Type B pancreatic cell (in vitro differentiated cells): ENCODE data around the gene KIFC1. TPM values are rescaled to one million over a fixed set of nuclear protein-coding genes. Genes with fewer than 3 reads are reported as not detected.
A peak's percentile ranks its signal among the peaks of the same experiment; 100 is the strongest.
"Not testable (repeated sequence)": the region's sequence is repeated elsewhere in the genome, so short reads cannot be mapped to it uniquely, and the experiment has no call there.

Source experiments
- DNase-seq: peaks from one replicate; pipeline ENCODE4 v3.0.0; 2021; ENCODE audit warnings: mixed read lengths; ENCODE audit not compliant: unreplicated experiment; ENCODE audit errors: extremely low spot score
- H3K27ac Mint-ChIP-seq: 2 replicates; pipeline ENCODE4 v1.8.0; 2021; ENCODE audit warnings: mild to moderate bottlenecking, mixed read lengths
- H3K27me3 Mint-ChIP-seq: 2 replicates; pipeline ENCODE4 v1.8.0; 2021; ENCODE audit warnings: mixed read lengths
- H3K36me3 Mint-ChIP-seq: 2 replicates; pipeline ENCODE4 v1.8.0; 2021; ENCODE audit warnings: mixed read lengths
- H3K4me1 Mint-ChIP-seq: one replicate; pipeline ENCODE4 v1.8.0; 2021; ENCODE audit warnings: mixed read lengths; ENCODE audit not compliant: unreplicated experiment
- H3K4me3 Mint-ChIP-seq: 2 replicates; pipeline ENCODE4 v1.8.0; 2021; ENCODE audit warnings: mild to moderate bottlenecking, mixed read lengths
- H3K9me3 Mint-ChIP-seq: 2 replicates; pipeline ENCODE4 v1.8.0; 2021; ENCODE audit warnings: mixed read lengths
- CTCF ChIP-seq: fragments of 200-600 bp; sonication (generic); conservative IDR thresholded peaks from 2 replicates; pipeline ENCODE4 v1.5.0; 2021; ENCODE audit warnings: antibody characterized with exemption, mild to moderate bottlenecking
- total RNA-seq: library from RNA; stranded (reverse); gene quantifications from 2 replicates; pipeline ENCODE4 v1.2.1, GENCODE V29; 2021; ENCODE audit warnings: low replicate concordance

Gene KIFC1
- total RNA-seq, 1 donor from 2014 or later, result 67.7 TPM

DNA sequence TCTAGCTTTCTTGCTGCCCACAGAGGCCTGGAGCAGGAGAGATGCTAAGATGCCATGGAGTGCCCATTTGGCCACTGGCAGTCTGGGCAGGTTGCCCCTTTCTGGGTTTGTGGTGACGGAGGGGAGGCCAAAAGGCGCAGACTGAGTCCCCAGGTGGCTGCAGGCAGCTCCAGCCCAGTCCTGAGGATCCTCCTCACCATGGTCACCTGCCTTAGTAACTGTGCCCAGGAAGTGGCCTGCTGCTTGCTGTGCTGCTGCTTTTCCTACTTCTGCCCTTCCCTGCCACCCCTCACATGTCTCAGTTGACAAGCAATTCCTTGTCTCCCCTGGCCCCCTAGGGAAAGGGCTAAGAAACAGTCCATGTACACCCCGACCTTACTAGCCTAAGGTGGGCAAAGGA lies 35.3 kb upstream of the KIFC1 start:
- no peak for TF ChIP-seq CTCF
- Mint-ChIP-seq H3K4me1 (peaks cover 26% of the 10 kb centered on the region), H3K9me3 (no peaks in the 10 kb centered on the region), H3K4me3 (no peak overlapping the region), H3K27me3 (no peaks in the 10 kb centered on the region), H3K27ac (peak overlapping the region; percentile 61), H3K36me3 (no peaks in the 10 kb centered on the region)
- DNase-seq, result no peak

- H3K9me3 Mint-ChIP-seq, result not testable (repeated sequence)
- H3K27ac Mint-ChIP-seq, result peak overlapping the region; percentile 94
Measured at GRCh38 chr6:33357160-33357871, 34.3 kb upstream of the KIFC1 start.

DNA sequence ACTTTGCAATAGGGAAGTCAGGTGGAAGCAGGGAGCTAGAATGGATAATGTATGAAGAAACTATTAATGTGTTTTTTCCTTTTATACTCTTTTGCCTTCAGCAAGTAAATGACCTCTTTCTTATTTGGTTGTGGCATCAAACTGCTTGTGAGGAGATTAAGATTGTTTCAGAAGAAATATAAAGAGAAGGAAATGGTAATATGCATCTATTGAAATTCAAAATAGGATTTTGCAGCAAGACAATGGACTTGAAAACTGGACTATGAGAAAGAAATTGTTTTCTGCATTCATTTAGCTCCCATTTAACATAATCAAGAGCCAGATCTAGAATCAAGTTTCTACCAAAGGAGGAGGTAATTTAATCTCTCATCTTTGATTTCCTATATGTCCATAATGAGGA lies 32.3 kb upstream of the KIFC1 start:
- no peak overlapping the region for H3K4me3 Mint-ChIP-seq
- H3K36me3 Mint-ChIP-seq, result no peaks in the 10 kb centered on the region
- DNase-seq, result no peak
- H3K27ac Mint-ChIP-seq, result no peak overlapping the region
- H3K9me3 Mint-ChIP-seq, result no peaks in the 10 kb centered on the region
- H3K4me1 Mint-ChIP-seq, result peaks cover 25% of the 10 kb centered on the region
- no peaks in the 10 kb centered on the region for H3K27me3 Mint-ChIP-seq
- no peak for TF ChIP-seq CTCF

More at GRCh38 chr6:33357160-33357871, 34.3 kb upstream of the KIFC1 start:
- Mint-ChIP-seq H3K4me1 (peaks cover 26% of the 10 kb centered on the region), H3K4me3 (peak overlapping the region; percentile 49)
- not testable (repeated sequence) for DNase-seq, H3K27me3 Mint-ChIP-seq, H3K36me3 Mint-ChIP-seq

DNA sequence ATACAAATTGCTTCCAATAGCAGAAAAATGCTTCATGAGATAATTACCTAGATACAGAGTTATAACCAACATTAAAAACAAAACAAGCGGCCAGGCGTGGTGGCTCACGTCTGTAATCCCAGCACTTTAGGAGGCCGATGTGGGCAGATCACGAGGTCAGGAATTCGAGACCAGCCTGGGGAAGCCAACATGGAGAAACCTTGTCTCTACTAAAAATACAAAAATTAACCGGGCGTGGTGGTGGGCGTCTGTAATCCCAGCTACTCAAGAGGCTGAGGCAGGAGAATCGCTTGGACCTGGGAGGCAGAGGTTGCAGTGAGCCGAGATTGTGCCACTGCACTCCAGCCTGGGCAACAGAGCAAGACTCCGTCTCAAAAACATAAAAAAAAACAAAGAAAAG lies 28.1 kb upstream of the KIFC1 start:
- H3K4me3 Mint-ChIP-seq, result not testable (repeated sequence)

GRCh38 chr6:33364475-33365205 lies 27.0 kb upstream of the KIFC1 start:
- peak overlapping the region; percentile 71 for H3K4me3 Mint-ChIP-seq
- not testable (repeated sequence) for H3K27me3 Mint-ChIP-seq, H3K9me3 Mint-ChIP-seq, H3K36me3 Mint-ChIP-seq, DNase-seq
- H3K4me1 Mint-ChIP-seq, result peaks cover 10% of the 10 kb centered on the region
- peak overlapping the region; percentile 71 for H3K27ac Mint-ChIP-seq

More for the DNA sequence above, 28.1 kb upstream of the KIFC1 start:
- not testable (repeated sequence) for DNase-seq, H3K36me3 Mint-ChIP-seq, H3K27me3 Mint-ChIP-seq, H3K27ac Mint-ChIP-seq, H3K9me3 Mint-ChIP-seq
- peaks cover 10% of the 10 kb centered on the region for H3K4me1 Mint-ChIP-seq

DNA sequence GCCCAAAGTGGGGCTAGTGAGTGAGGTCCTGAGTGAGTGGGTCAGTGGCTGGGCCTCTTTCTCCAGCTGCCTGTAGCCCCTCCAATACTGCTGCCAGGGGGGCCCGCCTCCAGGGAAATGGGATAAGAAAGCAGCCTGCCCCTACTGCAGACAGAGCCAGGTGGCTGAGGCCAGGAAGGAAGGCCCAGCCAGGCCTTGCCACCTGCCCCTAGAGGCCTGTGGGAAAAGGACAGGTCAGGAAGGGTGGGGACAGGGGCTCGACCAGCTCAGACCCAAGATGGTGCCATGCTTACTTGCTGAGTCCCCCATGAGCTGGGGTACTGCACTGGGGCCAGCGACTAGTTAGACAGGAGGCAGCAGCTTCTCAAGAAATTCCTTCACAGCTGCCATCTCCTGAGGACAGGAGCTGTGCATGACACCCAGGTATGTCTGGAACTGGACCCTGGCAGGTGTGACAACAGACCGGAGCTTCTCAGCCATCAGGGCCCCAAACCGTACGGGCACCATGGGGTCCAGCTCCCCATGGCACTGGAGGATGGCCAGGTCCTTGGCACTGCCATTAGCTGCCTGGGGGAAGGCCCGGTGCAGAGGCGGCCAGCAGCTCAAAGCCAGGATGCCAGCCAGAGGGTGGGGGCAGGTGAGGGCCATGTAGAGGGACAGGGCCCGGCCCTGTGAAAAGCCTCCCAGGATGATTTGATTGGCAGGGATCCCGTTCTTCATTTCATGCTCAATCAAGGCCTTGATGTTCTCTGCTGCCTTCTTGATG lies 26.2 kb upstream of the KIFC1 start:
- H3K27me3 Mint-ChIP-seq, H3K9me3 Mint-ChIP-seq, H3K4me3 Mint-ChIP-seq, H3K36me3 Mint-ChIP-seq, H3K27ac Mint-ChIP-seq, DNase-seq: not testable (repeated sequence)
- H3K4me1 Mint-ChIP-seq, result peaks cover 10% of the 10 kb centered on the region

DNA sequence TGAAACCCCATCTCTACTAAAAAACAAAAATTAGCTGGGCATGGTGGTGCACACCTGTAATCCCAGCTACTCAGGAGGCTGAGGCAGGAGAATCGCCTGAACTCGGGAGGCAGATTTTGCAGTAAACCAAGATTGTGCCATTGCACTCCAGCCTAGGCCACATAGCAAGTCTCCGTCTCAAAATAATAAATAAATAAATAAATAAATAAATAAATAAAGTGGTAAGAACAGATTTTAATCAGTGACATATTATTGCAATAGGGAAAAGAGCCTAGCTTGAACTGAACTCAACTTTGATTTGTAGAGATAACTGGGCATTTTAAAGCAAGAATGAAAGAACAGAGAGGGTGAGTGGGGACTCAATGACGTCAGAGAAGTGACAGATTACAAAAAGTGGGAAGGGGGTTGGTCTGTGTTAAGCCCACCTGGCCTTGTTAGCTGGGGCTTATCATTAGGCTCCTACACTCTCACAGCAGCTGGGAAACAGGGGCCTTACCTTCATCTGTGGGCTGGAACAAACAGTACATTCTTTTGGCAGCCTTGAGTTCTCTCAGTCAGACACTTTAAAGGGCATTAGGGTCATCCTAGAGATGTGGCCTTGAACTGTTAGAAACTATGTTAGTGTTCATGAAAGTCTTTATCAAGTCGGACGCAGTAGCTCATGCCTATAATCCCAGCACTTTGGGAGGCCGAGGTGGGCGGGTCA lies 24.5 kb upstream of the KIFC1 start:
- TF ChIP-seq CTCF, result no peak
- Mint-ChIP-seq H3K4me3 (no peak overlapping the region), H3K27ac (no peak overlapping the region), H3K4me1 (peaks cover 10% of the 10 kb centered on the region), H3K9me3 (no peaks in the 10 kb centered on the region), H3K36me3 (no peaks in the 10 kb centered on the region), H3K27me3 (no peaks in the 10 kb centered on the region)
- DNase-seq, result no peak

- not testable (repeated sequence) for DNase-seq, H3K9me3 Mint-ChIP-seq, H3K27me3 Mint-ChIP-seq, H3K4me3 Mint-ChIP-seq, H3K27ac Mint-ChIP-seq, H3K36me3 Mint-ChIP-seq
- H3K4me1 Mint-ChIP-seq, result peaks cover 14% of the 10 kb centered on the region
Measured at GRCh38 chr6:33367715-33368025, 24.0 kb upstream of the KIFC1 start.

DNA sequence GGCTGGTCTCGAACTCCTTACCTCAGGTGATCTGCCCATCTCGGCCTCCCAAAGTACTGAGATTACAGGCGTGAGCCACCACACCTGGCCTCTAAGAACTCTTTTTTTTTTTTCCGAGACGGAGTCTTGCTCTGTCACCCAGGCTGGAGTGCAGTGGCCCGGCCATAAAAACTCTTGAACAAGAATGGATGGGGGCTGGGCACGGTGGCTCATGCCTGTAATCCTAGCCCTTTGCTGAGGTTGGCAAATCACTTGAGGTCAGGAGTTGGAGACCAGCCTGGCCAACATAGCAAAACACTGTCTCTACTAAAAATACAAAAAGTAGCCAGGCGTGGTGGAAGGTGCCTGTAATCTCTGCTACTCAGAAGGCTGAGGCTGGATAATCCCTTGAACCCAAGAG lies 19.7 kb upstream of the KIFC1 start:
- DNase-seq, result not testable (repeated sequence)

More for the DNA sequence above, 19.7 kb upstream of the KIFC1 start:
- not testable (repeated sequence) for H3K27ac Mint-ChIP-seq, H3K36me3 Mint-ChIP-seq, H3K27me3 Mint-ChIP-seq, H3K9me3 Mint-ChIP-seq, H3K4me3 Mint-ChIP-seq
- peaks cover 21% of the 10 kb centered on the region for H3K4me1 Mint-ChIP-seq
